Karpas-422 (cell line): ENCODE data around the gene MGAT5B. TPM values are rescaled to one million over a fixed set of nuclear protein-coding genes. Genes with fewer than 3 reads are reported as not detected.

Experiments used
- DNase-seq: peaks from one replicate; pipeline ENCODE4 v3.0.0-alpha.2; 2015
- H2AFZ ChIP-seq: fragments of 200-600 bp; sonication (generic); 2 replicates; pipeline ENCODE4 v1.6.1; 2014; ENCODE audit warnings: antibody characterized with exemption, low read length, mixed read lengths
- H3K27ac ChIP-seq: fragments of 200-600 bp; sonication (generic); 2 replicates; pipeline ENCODE4 v1.5.1; 2014; ENCODE audit warnings: mild to moderate bottlenecking, low read length, moderate library complexity
- H3K27me3 ChIP-seq: fragments of 200-600 bp; sonication (generic); 2 replicates; pipeline ENCODE4 v1.6.1; 2014; ENCODE audit warnings: low read length, mixed read lengths
- H3K36me3 ChIP-seq: fragments of 200-600 bp; sonication (generic); 2 replicates; pipeline ENCODE4 v1.6.1; 2014; ENCODE audit warnings: low read length, mixed read lengths; ENCODE audit not compliant: insufficient read depth
- H3K4me1 ChIP-seq: fragments of 200-600 bp; sonication (generic); 2 replicates; pipeline ENCODE4 v1.6.1; 2014; ENCODE audit warnings: mild to moderate bottlenecking, low read length, mixed read lengths
- H3K4me2 ChIP-seq: fragments of 200-600 bp; sonication (generic); 2 replicates; pipeline ENCODE4 v1.6.1; 2014; ENCODE audit warnings: low read length, low read depth, mild to moderate bottlenecking; ENCODE audit not compliant: poor library complexity, severe bottlenecking
- H3K4me3 ChIP-seq: fragments of 200-600 bp; sonication (generic); 2 replicates; pipeline ENCODE4 v1.5.1; 2014; ENCODE audit warnings: mild to moderate bottlenecking, antibody characterized with exemption, low read length, mixed read lengths
- H3K79me2 ChIP-seq: fragments of 200-600 bp; sonication (generic); 2 replicates; pipeline ENCODE4 v1.6.1; 2014; ENCODE audit warnings: mild to moderate bottlenecking, low read length, mixed read lengths
- H3K9ac ChIP-seq: fragments of 200-600 bp; sonication (generic); 2 replicates; pipeline ENCODE4 v1.6.0; 2014; ENCODE audit warnings: low read length
- H3K9me2 ChIP-seq: fragments of 200-600 bp; sonication (generic), shearing (Covaris generic); replicated peaks from 2 replicates; pipeline ENCODE4 v1.6.0; 2014; ENCODE audit warnings: mild to moderate bottlenecking, low read length, moderate library complexity; ENCODE audit not compliant: insufficient read depth
- H3K9me3 ChIP-seq: fragments of 300-700, 200-600 bp; sonication (generic); 2 replicates; pipeline ENCODE4 v1.6.1; 2014; ENCODE audit warnings: low read length, mixed read lengths
- H4K20me1 ChIP-seq: fragments of 200-600 bp; sonication (generic); 2 replicates; pipeline ENCODE4 v1.6.1; 2014; ENCODE audit warnings: mild to moderate bottlenecking, antibody characterized with exemption, low read length, low read depth; ENCODE audit not compliant: insufficient read depth
- total RNA-seq: library from RNA; depleted of rRNA; stranded (reverse); fragments of >200 nt; shearing (Covaris generic); gene quantifications from 2 replicates; pipeline ENCODE4 v1.2.3, GENCODE V29; 2014; ENCODE audit warnings: low replicate concordance

MGAT5B gene
- total RNA-seq, 1 experiment from 2014 or later: not detected

GRCh38 chr17:76981545-76982295, 113.5 kb downstream of the MGAT5B start:
- no peak overlapping the region for H3K4me2 ChIP-seq
- H3K79me2 ChIP-seq: no peaks in the 10 kb centered on the region
- H3K9me2 ChIP-seq: no peaks in the 10 kb centered on the region
- H4K20me1 ChIP-seq: no peaks in the 10 kb centered on the region
- no peak for DNase-seq
- H3K9ac ChIP-seq: no peak overlapping the region
- H3K9me3 ChIP-seq: no peaks in the 10 kb centered on the region
- H2AFZ ChIP-seq: no peak overlapping the region
- no peak overlapping the region for H3K27ac ChIP-seq
- H3K27me3 ChIP-seq: peaks cover 2% of the 10 kb centered on the region; the same call in 1 of the 2 replicates
- H3K4me1 ChIP-seq: peaks cover 14% of the 10 kb centered on the region
- H3K36me3 ChIP-seq: no peaks in the 10 kb centered on the region
- H3K4me3 ChIP-seq: no peak overlapping the region

DNA sequence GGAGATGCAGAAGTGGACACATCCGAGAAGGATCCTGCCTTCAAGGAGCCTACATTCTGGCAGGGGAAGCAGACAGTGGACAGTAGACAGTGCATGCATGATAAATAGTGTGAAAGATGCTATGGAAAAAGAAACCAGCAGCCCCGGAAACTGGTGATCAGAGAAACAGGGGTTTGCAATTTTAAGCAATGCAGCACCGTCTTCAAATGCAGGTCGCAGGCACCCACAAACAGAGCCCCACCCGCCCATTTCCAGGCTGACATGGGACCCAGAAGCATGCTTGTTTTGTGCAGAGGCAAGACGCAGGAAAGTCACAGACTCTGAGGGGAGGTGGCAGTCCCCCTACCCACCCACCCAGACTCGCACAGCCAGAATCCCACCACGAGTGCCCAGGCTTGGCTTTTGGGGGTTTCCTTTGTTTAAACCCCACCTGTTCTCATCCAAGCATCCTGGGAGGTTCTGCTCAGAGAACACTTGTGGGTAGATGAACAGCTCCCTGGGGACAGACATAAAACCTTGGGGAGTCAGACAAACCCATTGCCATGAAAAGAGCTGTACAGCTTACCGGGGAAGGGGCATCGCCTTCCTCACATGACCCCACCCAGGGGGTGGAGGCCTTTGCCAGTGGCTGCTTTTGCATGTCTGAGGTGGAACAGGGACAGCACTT, 114.3 kb downstream of the MGAT5B start:
- Histone ChIP-seq H3K27me3 (peaks cover 2% of the 10 kb centered on the region; the same call in 1 of the 2 replicates), H3K9me3 (no peaks in the 10 kb centered on the region), H3K4me2 (peak overlapping the region; percentile 42), H4K20me1 (no peaks in the 10 kb centered on the region), H3K36me3 (no peaks in the 10 kb centered on the region), H3K27ac (no peak overlapping the region), H3K79me2 (no peaks in the 10 kb centered on the region), H3K4me3 (peak overlapping the region; percentile 30; the same call in 1 of the 2 replicates), H2AFZ (no peak overlapping the region; the same call in 1 of the 2 replicates), H3K9me2 (no peaks in the 10 kb centered on the region), H3K4me1 (peaks cover 18% of the 10 kb centered on the region), H3K9ac (peak overlapping the region; percentile 36; the same call in 1 of the 2 replicates)
- DNase-seq: no peak

- Histone ChIP-seq H3K36me3 (no peaks in the 10 kb centered on the region), H3K27ac (no peak overlapping the region), H3K4me3 (peak overlapping the region; percentile 30; the same call in 1 of the 2 replicates), H2AFZ (no peak overlapping the region; the same call in 1 of the 2 replicates), H3K4me2 (peak overlapping the region; percentile 42), H3K4me1 (peaks cover 18% of the 10 kb centered on the region), H3K9me3 (no peaks in the 10 kb centered on the region), H4K20me1 (no peaks in the 10 kb centered on the region), H3K9ac (peak overlapping the region; percentile 36; the same call in 1 of the 2 replicates), H3K9me2 (no peaks in the 10 kb centered on the region), H3K27me3 (peaks cover 2% of the 10 kb centered on the region; the same call in 1 of the 2 replicates), H3K79me2 (no peaks in the 10 kb centered on the region)
- peak; percentile 46 for DNase-seq
Observed at GRCh38 chr17:76983075-76983775, 115.0 kb downstream of the MGAT5B start.

GRCh38 chr17:76986365-76986764, 118.2 kb downstream of the MGAT5B start:
- peaks cover 18% of the 10 kb centered on the region for H3K4me1 ChIP-seq
- no peak overlapping the region for H3K4me2 ChIP-seq
- no peak overlapping the region for H3K9ac ChIP-seq
- DNase-seq: no peak
- H3K79me2 ChIP-seq: no peaks in the 10 kb centered on the region
- H3K4me3 ChIP-seq: no peak overlapping the region
- H3K9me2 ChIP-seq: no peaks in the 10 kb centered on the region
- no peaks in the 10 kb centered on the region for H3K36me3 ChIP-seq
- H3K27ac ChIP-seq: no peak overlapping the region
- peaks cover 2% of the 10 kb centered on the region; the same call in 1 of the 2 replicates for H3K27me3 ChIP-seq
- H2AFZ ChIP-seq: no peak overlapping the region
- H4K20me1 ChIP-seq: no peaks in the 10 kb centered on the region
- no peaks in the 10 kb centered on the region for H3K9me3 ChIP-seq

DNA sequence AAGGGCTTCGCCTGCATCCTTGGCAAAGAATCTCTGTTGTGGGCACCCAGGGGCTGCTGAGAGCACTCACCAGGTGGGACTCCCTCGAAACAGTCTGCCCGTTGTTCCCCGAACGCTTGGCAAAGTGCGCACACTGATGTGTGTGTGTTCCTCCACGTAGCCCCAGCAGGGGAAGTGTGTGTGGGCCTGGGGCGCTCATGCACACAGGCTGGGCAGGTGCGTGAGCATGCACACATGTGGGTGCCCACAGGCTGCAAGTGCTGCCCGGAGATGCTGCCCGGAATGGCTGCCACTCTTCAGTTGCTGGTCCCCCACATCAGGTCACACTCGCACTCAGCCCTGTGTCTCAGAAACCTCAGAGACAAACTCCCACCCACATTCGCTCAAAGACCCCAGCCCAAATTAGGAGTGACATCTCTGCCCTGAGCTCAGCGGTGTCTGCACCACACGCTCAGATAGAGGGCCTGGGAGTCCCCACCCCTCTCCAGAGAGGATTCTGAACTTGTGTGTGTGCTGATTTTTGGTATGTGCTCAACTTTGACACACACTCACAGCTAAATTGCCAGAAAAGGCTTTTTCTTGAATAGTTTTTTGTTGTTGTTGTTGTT, 119.4 kb downstream of the MGAT5B start:
- no peaks in the 10 kb centered on the region for H4K20me1 ChIP-seq
- H3K4me3 ChIP-seq: no peak overlapping the region
- no peaks in the 10 kb centered on the region for H3K79me2 ChIP-seq
- H3K4me2 ChIP-seq: no peak overlapping the region
- peaks cover 2% of the 10 kb centered on the region; the same call in 1 of the 2 replicates for H3K27me3 ChIP-seq
- H3K9ac ChIP-seq: no peak overlapping the region
- no peak overlapping the region for H3K27ac ChIP-seq
- no peak for DNase-seq
- no peak overlapping the region for H2AFZ ChIP-seq
- H3K36me3 ChIP-seq: no peaks in the 10 kb centered on the region
- H3K9me3 ChIP-seq: no peaks in the 10 kb centered on the region
- peaks cover 15% of the 10 kb centered on the region for H3K4me1 ChIP-seq
- no peaks in the 10 kb centered on the region for H3K9me2 ChIP-seq

- no peak for DNase-seq
- Histone ChIP-seq H4K20me1 (no peaks in the 10 kb centered on the region), H3K27me3 (no peaks in the 10 kb centered on the region), H3K4me2 (no peak overlapping the region), H3K4me1 (peaks cover 3% of the 10 kb centered on the region; the same call in 1 of the 2 replicates), H3K9me3 (no peaks in the 10 kb centered on the region), H3K9ac (no peak overlapping the region), H3K27ac (no peak overlapping the region), H2AFZ (no peak overlapping the region), H3K9me2 (no peaks in the 10 kb centered on the region), H3K4me3 (no peak overlapping the region), H3K79me2 (no peaks in the 10 kb centered on the region), H3K36me3 (no peaks in the 10 kb centered on the region)
Observed at GRCh38 chr17:76988796-76989195, 120.6 kb downstream of the MGAT5B start.

- Histone ChIP-seq H3K9ac (no peak overlapping the region), H3K4me2 (no peak overlapping the region), H3K27ac (no peak overlapping the region), H4K20me1 (no peaks in the 10 kb centered on the region), H3K79me2 (no peaks in the 10 kb centered on the region), H3K9me3 (no peaks in the 10 kb centered on the region), H3K27me3 (no peaks in the 10 kb centered on the region), H2AFZ (no peak overlapping the region), H3K9me2 (no peaks in the 10 kb centered on the region), H3K4me1 (peaks cover 3% of the 10 kb centered on the region; the same call in 1 of the 2 replicates), H3K36me3 (no peaks in the 10 kb centered on the region), H3K4me3 (no peak overlapping the region)
- no peak for DNase-seq
Observed at GRCh38 chr17:76989519-76989918, 121.3 kb downstream of the MGAT5B start.
